Mesenteric fat pad (tissue), 1 donor: ENCODE results near the gene OR6N2. TPM values are rescaled to one million over a fixed set of nuclear protein-coding genes. Genes with fewer than 3 reads are reported as not detected.

ENCODE experiments used
- DNase-seq: peaks from one replicate; pipeline ENCODE4 v3.0.0-alpha.2; 2020; ENCODE audit warnings: low spot score
- total RNA-seq: library from RNA; stranded (reverse); fragmentation: NEBNext Ultra II Directional; extraction: Animal tissue kit (Norgen Biotek cat#: 25700); gene quantifications from one replicate; pipeline ENCODE4 v1.2.1, GENCODE V29; 2021
- donor health status: DM: yes; HTN: yes; CAD: no.

OR6N2 gene
- total RNA-seq, 1 donor from 2014 or later, result not detected

GRCh38 chr1:158754420-158754819 is 26.6 kb downstream of the OR6N2 start, which contains the start of gene OR6K6:
TSS of gene OR6K6 (plus strand) at chr1:158754720. CDS start at chr1:158754888, 168 bp downstream.
- no peak for DNase-seq

- no peak for DNase-seq
These were observed 28.8 kb downstream of the OR6N2 start for GRCh38 chr1:158752155-158752712.

- DNase-seq, result no peak
These were observed 45.2 kb downstream of the OR6N2 start for GRCh38 chr1:158735848-158736247.

DNA sequence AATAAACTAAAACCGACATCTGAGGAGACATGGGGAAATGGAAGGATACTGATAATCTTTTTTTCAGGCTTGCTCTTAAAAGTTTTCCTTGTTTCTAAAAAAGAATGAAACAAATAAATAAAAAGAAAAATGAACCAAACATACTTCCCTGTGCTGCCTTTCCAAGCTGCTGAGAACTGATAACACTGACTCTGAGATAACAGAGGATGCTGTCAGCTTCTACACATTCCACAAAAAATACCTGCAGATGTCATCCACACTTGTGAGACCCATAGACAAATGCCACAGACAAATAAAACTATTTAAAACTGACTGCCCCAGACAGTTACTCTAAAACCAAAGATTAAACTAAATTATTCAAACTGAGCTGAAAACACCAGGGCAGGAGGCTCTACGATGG is 48.5 kb downstream of the OR6N2 start:
- no peak for DNase-seq

DNA sequence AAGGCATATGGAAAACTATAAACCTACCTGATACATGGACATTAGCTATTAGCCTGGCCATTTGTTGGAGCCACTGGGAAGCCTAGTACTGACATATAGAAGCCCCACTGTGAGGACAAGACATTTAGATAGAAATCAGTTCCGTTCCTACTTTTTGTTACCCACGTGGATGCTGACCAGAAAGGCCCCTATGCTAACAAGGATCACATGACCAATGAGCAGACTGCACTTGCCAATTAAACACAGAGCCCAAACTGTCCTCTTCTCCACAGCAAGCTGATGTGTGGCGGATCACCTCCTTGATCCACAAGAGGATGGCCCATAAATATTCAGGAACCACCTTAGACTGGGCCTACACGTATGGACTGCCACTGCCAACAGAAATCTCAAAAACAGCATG is 49.3 kb downstream of the OR6N2 start:
- no peak for DNase-seq

- DNase-seq, result no peak
These were observed 50.6 kb downstream of the OR6N2 start for GRCh38 chr1:158730453-158730852.

DNA sequence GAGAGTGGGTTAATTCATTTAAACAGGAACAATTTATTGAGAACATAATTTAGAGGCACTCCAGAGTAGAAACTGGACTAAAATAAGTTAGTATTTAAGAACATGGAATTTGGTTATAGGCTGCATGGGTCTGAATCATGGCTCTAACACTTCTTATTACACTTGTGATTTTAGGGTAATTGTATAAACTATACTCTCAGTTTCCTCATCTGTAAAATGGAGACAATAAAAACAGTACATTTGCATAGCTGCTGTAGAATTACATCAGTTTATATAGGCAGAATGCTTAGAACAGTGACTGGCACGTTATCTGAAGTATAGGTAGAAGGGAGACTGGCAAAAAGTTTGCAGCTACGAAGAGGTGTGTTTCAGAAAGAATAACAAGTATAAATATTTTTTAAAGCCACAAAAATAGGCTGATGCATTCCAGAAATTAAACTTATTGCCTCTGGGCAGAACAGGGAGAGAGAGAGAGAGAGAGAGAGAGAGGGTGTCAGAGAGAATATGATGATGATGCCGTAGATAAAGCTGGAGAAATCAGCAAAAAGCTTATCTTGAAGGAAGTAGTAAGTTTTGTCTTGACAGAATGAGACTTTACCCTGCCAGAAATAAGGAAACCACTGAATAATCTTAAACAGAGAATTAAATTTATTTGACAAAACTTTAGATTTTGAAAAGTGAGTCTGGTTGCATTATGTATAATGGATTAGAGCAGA is 52.3 kb downstream of the OR6N2 start:
- no peak for DNase-seq

- no peak for DNase-seq
These were observed 56.6 kb downstream of the OR6N2 start for GRCh38 chr1:158724442-158724841.

Other genes starting within 250 kb of the OR6N2 start
- gene OR6Y1, start 226.8 kb downstream of the OR6N2 start, total RNA-seq, result not detected
- not detected for gene OR6P1, start 210.6 kb downstream of the OR6N2 start, total RNA-seq
- gene OR10X1, start 201.3 kb downstream of the OR6N2 start, total RNA-seq, result not detected
- gene OR10Z1, start 175.9 kb downstream of the OR6N2 start, total RNA-seq, result not detected
- 0.55 TPM for gene SPTA1, start 94.5 kb downstream of the OR6N2 start, total RNA-seq
- gene OR6K2, start 80.6 kb downstream of the OR6N2 start, total RNA-seq, result not detected
- gene OR6K3, start 60.5 kb downstream of the OR6N2 start, total RNA-seq, result not detected
- gene OR6K6, start 26.5 kb downstream of the OR6N2 start, total RNA-seq, result not detected
- gene OR6N1, start 9.0 kb downstream of the OR6N2 start, total RNA-seq, result not detected
- gene MNDA, start 50.1 kb upstream of the OR6N2 start, total RNA-seq, result 23.8 TPM
- 1.4 TPM for gene PYHIN1, start 150.3 kb upstream of the OR6N2 start, total RNA-seq
- gene IFI16, start 228.7 kb upstream of the OR6N2 start, total RNA-seq, result 128 TPM